ENCODE results near the gene ARRB2. TPM values are rescaled to one million over a fixed set of nuclear protein-coding genes. Genes with fewer than 3 reads are reported as not detected.

The ARRB2 gene
- total and polyA plus RNA-seq, 2 of the 8 experiments (the other 6 are each of a cell fraction or from before 2014, with no cell fraction given), result 72.4 to 101 TPM

GRCh38 chr17:4719146-4719545 is 8.7 kb downstream of the ARRB2 start (continued):
- no peak for TF ChIP-seq SIX5 (IDR thresholded peaks at IDR 0.05; ENCODE audit: low read depth, low read length)

Measured in H1 (cell line).